ENCODE data around the gene ZSWIM1.

DNA sequence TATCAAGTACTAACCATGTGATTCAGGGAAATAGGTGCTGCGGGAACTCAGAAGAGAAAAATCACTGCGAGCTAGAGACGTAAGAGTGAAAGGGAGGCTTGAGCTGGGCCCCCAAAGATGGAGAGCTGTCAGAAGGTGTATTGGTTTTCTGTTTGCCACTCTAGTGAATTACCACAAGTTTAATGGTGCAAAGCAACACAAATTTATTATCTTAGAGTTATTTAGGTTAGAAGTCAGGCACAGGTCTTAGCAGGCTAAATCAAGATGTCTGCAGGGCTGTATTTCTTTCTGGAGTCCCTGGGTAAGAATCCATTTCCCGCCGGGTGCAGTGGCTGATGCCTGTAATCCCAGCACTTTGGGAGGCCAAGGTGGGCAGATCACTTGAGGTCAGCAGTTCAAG is 21.1 kb upstream of the ZSWIM1 start:
- TF ChIP-seq POLR2A (IDR thresholded peaks at IDR 0.05): no peak
- TF ChIP-seq, protein P1, sequence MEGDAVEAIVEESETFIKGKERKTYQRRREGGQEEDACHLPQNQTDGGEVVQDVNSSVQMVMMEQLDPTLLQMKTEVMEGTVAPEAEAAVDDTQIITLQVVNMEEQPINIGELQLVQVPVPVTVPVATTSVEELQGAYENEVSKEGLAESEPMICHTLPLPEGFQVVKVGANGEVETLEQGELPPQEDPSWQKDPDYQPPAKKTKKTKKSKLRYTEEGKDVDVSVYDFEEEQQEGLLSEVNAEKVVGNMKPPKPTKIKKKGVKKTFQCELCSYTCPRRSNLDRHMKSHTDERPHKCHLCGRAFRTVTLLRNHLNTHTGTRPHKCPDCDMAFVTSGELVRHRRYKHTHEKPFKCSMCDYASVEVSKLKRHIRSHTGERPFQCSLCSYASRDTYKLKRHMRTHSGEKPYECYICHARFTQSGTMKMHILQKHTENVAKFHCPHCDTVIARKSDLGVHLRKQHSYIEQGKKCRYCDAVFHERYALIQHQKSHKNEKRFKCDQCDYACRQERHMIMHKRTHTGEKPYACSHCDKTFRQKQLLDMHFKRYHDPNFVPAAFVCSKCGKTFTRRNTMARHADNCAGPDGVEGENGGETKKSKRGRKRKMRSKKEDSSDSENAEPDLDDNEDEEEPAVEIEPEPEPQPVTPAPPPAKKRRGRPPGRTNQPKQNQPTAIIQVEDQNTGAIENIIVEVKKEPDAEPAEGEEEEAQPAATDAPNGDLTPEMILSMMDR (IDR thresholded peaks at IDR 0.05): no peak
